ENCODE results near the gene BGLAP.

- TF ChIP-seq POLR2AphosphoS5 (IDR thresholded peaks at IDR 0.05) (no peak), EZH2 (IDR thresholded peaks at IDR 0.05; ENCODE audit: borderline replicate concordance, insufficient read depth, low read length, poor library complexity, severe bottlenecking) (no peak), TAF1 (IDR thresholded peaks at IDR 0.05; ENCODE audit: low read depth) (no peak), CTCF (IDR thresholded peaks at IDR 0.05; ENCODE audit: poor library complexity, severe bottlenecking) (no peak), RAD21 (conservative IDR thresholded peaks at IDR 0.05) (no peak), MXI1 (conservative IDR thresholded peaks at IDR 0.05; ENCODE audit: poor library complexity, severe bottlenecking) (no peak)
Observed at GRCh38 chr1:156279837-156280236, 37.9 kb downstream of the BGLAP start.
